BLaER1 treated with 17β-estradiol and CSF1 and Interleukin-3, amounts not matched to agents 10 nM and 100 nM (cell line): ENCODE data around the gene ALOX15B.

Experiments
- H3K27ac ChIP-seq, 11 experiments: shearing (Covaris generic); formaldehyde crosslinking; 2 replicates each; pipeline ENCODE4 v1.8.1; 2022
- H3K27me3 ChIP-seq, 11 experiments: shearing (Covaris generic); formaldehyde crosslinking; 2 replicates each; pipeline ENCODE4 v1.8.1; 2022
- H3K36me3 ChIP-seq, 11 experiments: shearing (Covaris generic); formaldehyde crosslinking; 2 replicates each; pipeline ENCODE4 v1.8.1; 2022
- H3K4me1 ChIP-seq, 10 experiments: shearing (Covaris generic); formaldehyde crosslinking; 2 replicates each; pipeline ENCODE4 v1.8.1; 2022
- H3K4me2 ChIP-seq, 11 experiments: shearing (Covaris generic); formaldehyde crosslinking; 2 replicates each; pipeline ENCODE4 v1.8.1; 2022
- H3K4me3 ChIP-seq, 10 experiments: shearing (Covaris generic); formaldehyde crosslinking; 2 replicates each; pipeline ENCODE4 v1.8.1; 2022
- H3K9ac ChIP-seq, 11 experiments: shearing (Covaris generic); formaldehyde crosslinking; 2 replicates each; pipeline ENCODE4 v1.8.1; 2022
- H3K9me3 ChIP-seq, 11 experiments: shearing (Covaris generic); formaldehyde crosslinking; replicated peaks in 1 of 11; 2 replicates each; pipeline ENCODE4 v1.8.1; 2022
- H4K20me1 ChIP-seq, 11 experiments: shearing (Covaris generic); formaldehyde crosslinking; 2 replicates each; pipeline ENCODE4 v1.8.1; 2022
- Cebpa-rat ChIP-seq, 11 experiments: shearing (Covaris generic); IDR thresholded peaks; 2 replicates each; pipeline ENCODE4 v1.8.1; 2022

Gene ALOX15B

GRCh38 chr17:8007836-8008235, 31.0 kb upstream of the ALOX15B start:
- peaks cover 4 to 14% (median 7%) of the 10 kb centered on the region in 10 experiments for H3K4me1 ChIP-seq
- H3K27me3 ChIP-seq, result peaks cover 23 to 51% (median 41%) of the 10 kb centered on the region in 11 experiments
- H3K4me2 ChIP-seq, result no peak overlapping the region
- peaks cover 0 to 11% (median 6%) of the 10 kb centered on the region in 11 experiments; a peak in 11 of 22 replicates for H3K9me3 ChIP-seq
- H3K27ac ChIP-seq, result no peak overlapping the region
- no peak overlapping the region for H3K4me3 ChIP-seq
- H3K9ac ChIP-seq, result no peak overlapping the region
- no peaks in the 10 kb centered on the region for H3K36me3 ChIP-seq
- TF ChIP-seq Cebpa-rat (IDR thresholded peaks at IDR 0.05), result no peak
- H4K20me1 ChIP-seq, result peaks cover 0 to 7% (median 0%) of the 10 kb centered on the region in 11 experiments; a peak in 2 of 22 replicates

GRCh38 chr17:8012045-8012580, 26.7 kb upstream of the ALOX15B start:
- Histone ChIP-seq H3K4me2 (no peak overlapping the region; a peak in 1 of 22 replicates), H3K4me3 (no peak overlapping the region), H3K27me3 (peaks cover 17 to 52% (median 44%) of the 10 kb centered on the region in 11 experiments)

GRCh38 chr17:8012996-8013640, 25.7 kb upstream of the ALOX15B start:
- TF ChIP-seq Cebpa-rat (IDR thresholded peaks at IDR 0.05), result no peak
- no peak overlapping the region for H3K4me3 ChIP-seq
- peaks cover 0 to 16% (median 0%) of the 10 kb centered on the region in 11 experiments; a peak in 5 of 22 replicates for H4K20me1 ChIP-seq
- no peak overlapping the region for H3K27ac ChIP-seq
- peaks cover 17 to 62% (median 54%) of the 10 kb centered on the region in 11 experiments for H3K27me3 ChIP-seq
- H3K9ac ChIP-seq, result peak overlapping the region in 3 of 11 experiments; percentile 5 to 10 (median 7); a peak in 3 of 22 replicates
- peaks cover 31 to 43% (median 36%) of the 10 kb centered on the region in 10 experiments for H3K4me1 ChIP-seq
- H3K9me3 ChIP-seq, result no peaks in the 10 kb centered on the region
- H3K4me2 ChIP-seq, result peak overlapping the region; percentile 51 to 84 (median 70)
- no peaks in the 10 kb centered on the region for H3K36me3 ChIP-seq

More at GRCh38 chr17:8012045-8012580, 26.7 kb upstream of the ALOX15B start:
- no peak overlapping the region for H3K9ac ChIP-seq
- no peaks in the 10 kb centered on the region for H3K9me3 ChIP-seq
- peaks cover 25 to 33% (median 30%) of the 10 kb centered on the region in 10 experiments for H3K4me1 ChIP-seq
- H3K36me3 ChIP-seq, result no peaks in the 10 kb centered on the region
- H4K20me1 ChIP-seq, result peaks cover 0 to 16% (median 0%) of the 10 kb centered on the region in 11 experiments; a peak in 5 of 22 replicates
- H3K27ac ChIP-seq, result no peak overlapping the region
- TF ChIP-seq Cebpa-rat (IDR thresholded peaks at IDR 0.05), result no peak

- Histone ChIP-seq H4K20me1 (peaks cover 0 to 16% (median 0%) of the 10 kb centered on the region in 11 experiments; a peak in 5 of 22 replicates), H3K4me3 (no peak overlapping the region), H3K9me3 (no peaks in the 10 kb centered on the region), H3K36me3 (no peaks in the 10 kb centered on the region), H3K4me1 (peaks cover 33 to 51% (median 44%) of the 10 kb centered on the region in 10 experiments), H3K9ac (peak overlapping the region in 2 of 11 experiments; percentile 5 to 7; a peak in 3 of 22 replicates), H3K27me3 (peaks cover 17 to 71% (median 58%) of the 10 kb centered on the region in 11 experiments), H3K27ac (no peak overlapping the region), H3K4me2 (peak overlapping the region; percentile 51 to 84 (median 70))
- TF ChIP-seq Cebpa-rat (IDR thresholded peaks at IDR 0.05), result no peak
Measured at GRCh38 chr17:8013731-8014557, 24.9 kb upstream of the ALOX15B start.

GRCh38 chr17:8014558-8014850, 24.4 kb upstream of the ALOX15B start:
- Histone ChIP-seq H3K4me1 (peaks cover 33 to 57% (median 49%) of the 10 kb centered on the region in 10 experiments), H4K20me1 (peaks cover 0 to 16% (median 0%) of the 10 kb centered on the region in 11 experiments; a peak in 5 of 22 replicates), H3K9ac (no peak overlapping the region), H3K27ac (no peak overlapping the region), H3K9me3 (no peaks in the 10 kb centered on the region), H3K4me2 (peak overlapping the region in 1 of 11 experiments; percentile 79; a peak in 3 of 22 replicates), H3K27me3 (peaks cover 17 to 76% (median 64%) of the 10 kb centered on the region in 11 experiments), H3K36me3 (no peaks in the 10 kb centered on the region), H3K4me3 (no peak overlapping the region)
- no peak for TF ChIP-seq Cebpa-rat (IDR thresholded peaks at IDR 0.05)

GRCh38 chr17:8015236-8015956, 23.5 kb upstream of the ALOX15B start:
- no peak for TF ChIP-seq Cebpa-rat (IDR thresholded peaks at IDR 0.05)
- H3K9ac ChIP-seq, result no peak overlapping the region
- H3K4me2 ChIP-seq, result peak overlapping the region in 6 of 11 experiments; percentile 67 to 86 (median 78); a peak in 7 of 22 replicates
- H3K4me1 ChIP-seq, result peaks cover 33 to 65% (median 54%) of the 10 kb centered on the region in 10 experiments
- peaks cover 17 to 81% (median 68%) of the 10 kb centered on the region in 11 experiments for H3K27me3 ChIP-seq
- H4K20me1 ChIP-seq, result peaks cover 0 to 16% (median 0%) of the 10 kb centered on the region in 11 experiments; a peak in 5 of 22 replicates
- H3K4me3 ChIP-seq, result 0 out of 20 replicates have a peak overlapping the region, but pooled peaks of 1 of the 10 experiments have one; percentile 40
- H3K9me3 ChIP-seq, result no peaks in the 10 kb centered on the region
- H3K27ac ChIP-seq, result no peak overlapping the region
- H3K36me3 ChIP-seq, result no peaks in the 10 kb centered on the region

GRCh38 chr17:8015957-8016631, 22.8 kb upstream of the ALOX15B start:
- Histone ChIP-seq H3K27ac (no peak overlapping the region), H3K27me3 (peaks cover 17 to 81% (median 68%) of the 10 kb centered on the region in 11 experiments), H4K20me1 (peaks cover 0 to 16% (median 0%) of the 10 kb centered on the region in 11 experiments; a peak in 5 of 22 replicates), H3K4me1 (peaks cover 33 to 72% (median 57%) of the 10 kb centered on the region in 10 experiments), H3K36me3 (no peaks in the 10 kb centered on the region), H3K4me3 (peak overlapping the region in 9 of 10 experiments; percentile 1 to 61 (median 38); a peak in 13 of 20 replicates), H3K4me2 (peak overlapping the region; percentile 45 to 86 (median 70)), H3K9me3 (no peaks in the 10 kb centered on the region), H3K9ac (peak overlapping the region in 6 of 11 experiments; percentile 7 to 47 (median 40); a peak in 6 of 22 replicates)
- no peak for TF ChIP-seq Cebpa-rat (IDR thresholded peaks at IDR 0.05)
